ENCODE data around the gene BIN1.

GRCh38 chr2:127008265-127009015 is 98.5 kb downstream of the BIN1 start:
- TF ChIP-seq CTCF (IDR thresholded peaks at IDR 0.05; ENCODE audit: borderline replicate concordance, extremely low read depth, low read length, poor library complexity, severe bottlenecking), result no peak
- TF ChIP-seq EZH2 (IDR thresholded peaks at IDR 0.05; ENCODE audit: borderline replicate concordance, low read depth, low read length, severe bottlenecking), result no peak

Measured in DND-41 (cell line).